Esophagus squamous epithelium (tissue), 5 donors: Measurements from ENCODE around the gene GTSF1L. TPM values are rescaled to one million over a fixed set of nuclear protein-coding genes. Genes with fewer than 3 reads are reported as not detected.

ENCODE experiments used
- DNase-seq: peaks from one replicate; lab custom pipeline; 2025; lab: John Stamatoyannopoulos, UW
- H3K27ac ChIP-seq, 4 donors: fragments of 200-600 bp; sonication (generic); one replicate each; pipeline ENCODE4 v1.5.1; 2016 to 2019; ENCODE audit warnings: mild to moderate bottlenecking in 1 of 4
- H3K27me3 ChIP-seq, 4 donors: fragments of 200-600 bp; sonication (generic); 1 replicate in 3 of 4; 2 replicates in 1 of 4; pipeline versions ENCODE4 v1.5.1 to v1.6.0; 2017 to 2021; ENCODE audit warnings: antibody characterized with exemption in 1 of 4
- H3K36me3 ChIP-seq, 3 donors: fragments of 200-600 bp; sonication (generic); one replicate each; pipeline ENCODE4 v1.5.1; 2016 to 2019
- H3K4me1 ChIP-seq, 3 donors: fragments of 200-600 bp; sonication (generic); one replicate each; pipeline ENCODE4 v1.5.1; 2017 to 2019
- H3K4me3 ChIP-seq, 4 donors: fragments of 200-600 bp; sonication (generic); 1 replicate in 3 of 4; 2 replicates in 1 of 4; pipeline ENCODE4 v1.5.1; 2016 to 2019; ENCODE audit warnings: mild to moderate bottlenecking in 2 of 4, moderate library complexity in 1 of 4
- H3K9me3 ChIP-seq, 3 donors: fragments of 200-600 bp; sonication (generic); one replicate each; pipeline ENCODE4 v1.5.1; 2016 to 2019
- POLR2A ChIP-seq, 4 donors: fragments of 450-650 bp; IDR thresholded peaks; one replicate each; pipeline ENCODE4 v1.6.1; 2017; ENCODE audit warnings: antibody characterized with exemption in 4 of 4, mild to moderate bottlenecking in 4 of 4, moderate library complexity in 3 of 4
- WGBS, 2 donors: methylation state at CpG; one replicate each; pipeline ENCODE4 v1.1.5; 2018; 5-methylcytosine and 5-hydroxymethylcytosine counted together
- intact Hi-C: fragments of 100-400 bp; cut with DNase I; formaldehyde crosslinking; loops from one replicate; pipeline ENCODE4 v1.15.0; 2022
- total RNA-seq, 4 donors: library from RNA; depleted of rRNA; stranded (reverse); fragments of >200 nt; gene quantifications; one replicate each; pipeline ENCODE4 v1.1.0, GENCODE V29; 2016
- TF ChIP-seq, protein P1 (sequence below), 6 experiments: fragments of 450-650 bp in 4 of 6; fragments of 200-600 bp in 2 of 6; sonication (generic) in 2 of 6; IDR thresholded peaks; one replicate each; pipeline ENCODE4 v1.5.1; 2016 to 2019; ENCODE audit warnings: antibody characterized with exemption in 6 of 6, mild to moderate bottlenecking in 4 of 6, moderate library complexity in 4 of 6
- donor health status: DM: yes; HTN: yes; CAD: no.

Gene GTSF1L
- total RNA-seq, 4 donors from 2014 or later, result not detected

- no peak overlapping the region for H3K27ac ChIP-seq
- no peak for TF ChIP-seq POLR2A (IDR thresholded peaks at IDR 0.05)
- TF ChIP-seq, protein P1, sequence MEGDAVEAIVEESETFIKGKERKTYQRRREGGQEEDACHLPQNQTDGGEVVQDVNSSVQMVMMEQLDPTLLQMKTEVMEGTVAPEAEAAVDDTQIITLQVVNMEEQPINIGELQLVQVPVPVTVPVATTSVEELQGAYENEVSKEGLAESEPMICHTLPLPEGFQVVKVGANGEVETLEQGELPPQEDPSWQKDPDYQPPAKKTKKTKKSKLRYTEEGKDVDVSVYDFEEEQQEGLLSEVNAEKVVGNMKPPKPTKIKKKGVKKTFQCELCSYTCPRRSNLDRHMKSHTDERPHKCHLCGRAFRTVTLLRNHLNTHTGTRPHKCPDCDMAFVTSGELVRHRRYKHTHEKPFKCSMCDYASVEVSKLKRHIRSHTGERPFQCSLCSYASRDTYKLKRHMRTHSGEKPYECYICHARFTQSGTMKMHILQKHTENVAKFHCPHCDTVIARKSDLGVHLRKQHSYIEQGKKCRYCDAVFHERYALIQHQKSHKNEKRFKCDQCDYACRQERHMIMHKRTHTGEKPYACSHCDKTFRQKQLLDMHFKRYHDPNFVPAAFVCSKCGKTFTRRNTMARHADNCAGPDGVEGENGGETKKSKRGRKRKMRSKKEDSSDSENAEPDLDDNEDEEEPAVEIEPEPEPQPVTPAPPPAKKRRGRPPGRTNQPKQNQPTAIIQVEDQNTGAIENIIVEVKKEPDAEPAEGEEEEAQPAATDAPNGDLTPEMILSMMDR (IDR thresholded peaks at IDR 0.05), result no peak
- H3K4me1 ChIP-seq, result no peaks in the 10 kb centered on the region
- no peak for DNase-seq
- H3K9me3 ChIP-seq, result no peaks in the 10 kb centered on the region
- intact Hi-C loops, result no loop called here
- peaks cover 0 to 22% (median 0%) of the 10 kb centered on the region in 4 donors for H3K27me3 ChIP-seq
- no peak overlapping the region for H3K4me3 ChIP-seq
- H3K36me3 ChIP-seq, result no peaks in the 10 kb centered on the region
- 57 to 69% methylated on average over 7 of the region's 7 CpGs for WGBS, 2 donors
Measured at GRCh38 chr20:43728686-43729255, 2.0 kb upstream of the GTSF1L start.

GRCh38 chr20:43727980-43728590, 1.3 kb upstream of the GTSF1L start:
- intact Hi-C loops, result no loop called here
- H3K4me3 ChIP-seq, result no peak overlapping the region
- H3K27me3 ChIP-seq, result peaks cover 0 to 16% (median 0%) of the 10 kb centered on the region in 4 donors
- 56 to 73% methylated on average over 1 of the region's 1 CpG for WGBS, 2 donors
- no peaks in the 10 kb centered on the region for H3K36me3 ChIP-seq
- H3K27ac ChIP-seq, result no peak overlapping the region
- no peaks in the 10 kb centered on the region for H3K9me3 ChIP-seq
- H3K4me1 ChIP-seq, result no peaks in the 10 kb centered on the region
- TF ChIP-seq, protein P1 (IDR thresholded peaks at IDR 0.05), result no peak
- TF ChIP-seq POLR2A (IDR thresholded peaks at IDR 0.05), result no peak
- no peak for DNase-seq

DNA sequence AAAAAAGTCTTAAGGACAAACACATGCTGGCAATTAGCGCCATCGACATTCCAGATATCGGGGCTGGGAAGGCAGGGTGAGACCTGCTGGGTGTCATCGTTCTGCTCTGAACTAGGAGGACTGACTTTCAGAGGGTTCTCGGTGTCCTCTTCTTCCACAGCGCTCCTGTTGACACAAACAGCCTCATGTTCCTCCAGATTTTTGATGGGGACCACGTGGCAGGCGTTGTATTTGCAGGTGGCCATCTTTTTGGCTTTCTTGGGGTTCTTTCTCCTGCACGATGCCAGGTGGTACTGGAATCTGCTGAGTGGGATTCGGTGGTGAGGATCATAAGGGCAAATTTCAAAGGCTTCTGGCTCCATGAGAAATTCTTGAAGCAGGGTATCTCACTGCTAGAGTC, 469 bp downstream of the GTSF1L start:
- H3K9me3 ChIP-seq, result no peaks in the 10 kb centered on the region
- H3K4me1 ChIP-seq, result peaks cover 0 to 8% (median 0%) of the 10 kb centered on the region in 3 donors
- H3K27ac ChIP-seq, result no peak overlapping the region
- peaks cover 0 to 5% (median 0%) of the 10 kb centered on the region in 4 donors for H3K27me3 ChIP-seq
- intact Hi-C loops, result no loop called here
- no peak for DNase-seq
- no peak overlapping the region for H3K4me3 ChIP-seq
- TF ChIP-seq, protein P1 (IDR thresholded peaks at IDR 0.05), result no peak
- TF ChIP-seq POLR2A (IDR thresholded peaks at IDR 0.05), result no peak
- H3K36me3 ChIP-seq, result no peaks in the 10 kb centered on the region
- WGBS, 2 donors, result 84 to 86% methylated on average over 6 to 7 of the region's 10 CpGs

DNA sequence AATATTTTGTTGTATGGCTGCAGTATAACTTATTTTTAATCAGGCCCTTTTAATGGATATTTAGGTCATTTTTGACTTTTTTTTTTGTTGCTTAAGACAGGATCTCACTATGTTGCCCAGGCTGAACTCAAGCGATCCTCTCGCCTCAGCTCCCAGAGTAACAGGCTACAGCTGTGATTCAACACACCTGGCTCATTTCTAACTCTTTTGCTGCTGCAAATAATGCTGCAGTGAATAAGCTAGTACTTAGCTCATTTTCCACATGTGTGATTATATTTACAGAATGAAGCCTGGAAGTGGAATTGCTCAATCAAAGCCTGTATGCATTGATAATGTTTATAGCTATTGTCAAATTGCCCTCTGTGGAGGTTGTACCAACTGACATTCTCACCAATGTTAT, 1.1 kb downstream of the GTSF1L start:
- no peak for DNase-seq
- WGBS, 2 donors, result 76 to 92% methylated on average over 2 of the region's 2 CpGs
- Histone ChIP-seq H3K27ac (no peak overlapping the region), H3K4me1 (peaks cover 0 to 8% (median 0%) of the 10 kb centered on the region in 3 donors), H3K27me3 (no peaks in the 10 kb centered on the region), H3K4me3 (no peak overlapping the region), H3K36me3 (no peaks in the 10 kb centered on the region), H3K9me3 (no peaks in the 10 kb centered on the region)
- intact Hi-C loops, result no loop called here
- TF ChIP-seq, protein P1 (IDR thresholded peaks at IDR 0.05), result no peak
- no peak for TF ChIP-seq POLR2A (IDR thresholded peaks at IDR 0.05)

- DNase-seq, result no peak
- Histone ChIP-seq H3K4me1 (peaks cover 0 to 8% (median 0%) of the 10 kb centered on the region in 3 donors), H3K4me3 (no peak overlapping the region), H3K27ac (no peak overlapping the region), H3K36me3 (no peaks in the 10 kb centered on the region), H3K9me3 (no peaks in the 10 kb centered on the region), H3K27me3 (no peaks in the 10 kb centered on the region)
- intact Hi-C loops, result no loop called here
- 76 to 84% methylated on average over 5 of the region's 5 CpGs for WGBS, 2 donors
- no peak for TF ChIP-seq POLR2A (IDR thresholded peaks at IDR 0.05)
- TF ChIP-seq, protein P1 (IDR thresholded peaks at IDR 0.05), result no peak
Measured at GRCh38 chr20:43724383-43724782, 2.4 kb downstream of the GTSF1L start.
